ENCODE data around the gene RFXANK.
"Not testable (repeated sequence)": the region's sequence is repeated elsewhere in the genome, so short reads cannot be mapped to it uniquely, and the experiment has no call there.

RFXANK gene

GRCh38 chr19:19170053-19170872, 21.8 kb upstream of the RFXANK start, which contains the start of gene MEF2B:
Gene MEF2B (minus strand): TSS chr19:19170263. CDS start chr19:19150735, 19,528 bp downstream.
- no peak within 1 kb of the TSS for H3K4me3 ChIP-seq (ENCODE audit: control insufficient read depth, low read depth, low read length)
- TF ChIP-seq, protein P1, sequence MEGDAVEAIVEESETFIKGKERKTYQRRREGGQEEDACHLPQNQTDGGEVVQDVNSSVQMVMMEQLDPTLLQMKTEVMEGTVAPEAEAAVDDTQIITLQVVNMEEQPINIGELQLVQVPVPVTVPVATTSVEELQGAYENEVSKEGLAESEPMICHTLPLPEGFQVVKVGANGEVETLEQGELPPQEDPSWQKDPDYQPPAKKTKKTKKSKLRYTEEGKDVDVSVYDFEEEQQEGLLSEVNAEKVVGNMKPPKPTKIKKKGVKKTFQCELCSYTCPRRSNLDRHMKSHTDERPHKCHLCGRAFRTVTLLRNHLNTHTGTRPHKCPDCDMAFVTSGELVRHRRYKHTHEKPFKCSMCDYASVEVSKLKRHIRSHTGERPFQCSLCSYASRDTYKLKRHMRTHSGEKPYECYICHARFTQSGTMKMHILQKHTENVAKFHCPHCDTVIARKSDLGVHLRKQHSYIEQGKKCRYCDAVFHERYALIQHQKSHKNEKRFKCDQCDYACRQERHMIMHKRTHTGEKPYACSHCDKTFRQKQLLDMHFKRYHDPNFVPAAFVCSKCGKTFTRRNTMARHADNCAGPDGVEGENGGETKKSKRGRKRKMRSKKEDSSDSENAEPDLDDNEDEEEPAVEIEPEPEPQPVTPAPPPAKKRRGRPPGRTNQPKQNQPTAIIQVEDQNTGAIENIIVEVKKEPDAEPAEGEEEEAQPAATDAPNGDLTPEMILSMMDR (conservative IDR thresholded peaks at IDR 0.05; ENCODE audit: control insufficient read depth, insufficient read depth, low read depth, low read length), result no peak
- peak; percentile 40 for DNase-seq (ENCODE audit: low read depth)

DNA sequence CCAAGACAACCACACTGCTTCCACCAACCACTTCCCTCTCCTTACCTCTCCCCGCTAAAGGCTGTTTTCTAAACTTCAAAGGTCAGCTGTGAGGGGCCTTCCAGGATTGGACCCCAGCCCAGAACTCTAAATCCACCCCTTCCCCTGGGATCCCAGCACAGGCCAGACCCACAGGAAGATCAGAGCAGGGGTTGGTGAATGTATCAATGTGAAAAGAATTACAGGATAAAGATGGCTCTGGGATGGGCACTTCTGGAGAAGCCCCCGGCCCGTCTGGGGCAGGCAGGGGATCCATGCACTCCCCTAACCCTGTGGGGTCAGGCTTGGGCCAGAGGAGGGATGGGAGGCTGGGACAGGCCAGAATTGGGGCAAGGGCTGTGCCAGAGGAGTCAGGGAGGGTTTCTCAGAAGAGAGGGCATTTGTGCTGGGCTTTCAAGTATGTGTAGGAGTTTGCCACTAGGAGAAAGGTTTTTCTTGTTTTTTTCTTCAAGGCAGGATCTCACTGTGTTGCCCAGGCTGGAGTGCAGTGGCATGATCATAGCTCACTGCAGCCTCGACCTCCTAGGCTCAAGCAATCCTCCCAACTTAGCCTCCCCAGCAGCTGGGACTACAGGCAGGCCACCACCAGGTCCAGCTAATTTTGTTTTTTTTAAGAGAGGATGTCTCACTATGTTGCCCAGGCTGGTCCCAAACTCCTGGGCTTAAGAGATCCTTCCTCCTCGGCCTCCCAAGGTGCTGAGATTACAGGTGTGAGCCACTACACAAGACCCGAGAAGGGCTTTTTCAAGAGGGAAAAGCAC, 21.0 kb upstream of the RFXANK start:
- no peak for DNase-seq (ENCODE audit: low read depth)
- H3K4me3 ChIP-seq (ENCODE audit: control insufficient read depth, low read depth, low read length), result no peak overlapping the region
- TF ChIP-seq, protein P1 (conservative IDR thresholded peaks at IDR 0.05; ENCODE audit: control insufficient read depth, insufficient read depth, low read depth, low read length), result no peak

DNA sequence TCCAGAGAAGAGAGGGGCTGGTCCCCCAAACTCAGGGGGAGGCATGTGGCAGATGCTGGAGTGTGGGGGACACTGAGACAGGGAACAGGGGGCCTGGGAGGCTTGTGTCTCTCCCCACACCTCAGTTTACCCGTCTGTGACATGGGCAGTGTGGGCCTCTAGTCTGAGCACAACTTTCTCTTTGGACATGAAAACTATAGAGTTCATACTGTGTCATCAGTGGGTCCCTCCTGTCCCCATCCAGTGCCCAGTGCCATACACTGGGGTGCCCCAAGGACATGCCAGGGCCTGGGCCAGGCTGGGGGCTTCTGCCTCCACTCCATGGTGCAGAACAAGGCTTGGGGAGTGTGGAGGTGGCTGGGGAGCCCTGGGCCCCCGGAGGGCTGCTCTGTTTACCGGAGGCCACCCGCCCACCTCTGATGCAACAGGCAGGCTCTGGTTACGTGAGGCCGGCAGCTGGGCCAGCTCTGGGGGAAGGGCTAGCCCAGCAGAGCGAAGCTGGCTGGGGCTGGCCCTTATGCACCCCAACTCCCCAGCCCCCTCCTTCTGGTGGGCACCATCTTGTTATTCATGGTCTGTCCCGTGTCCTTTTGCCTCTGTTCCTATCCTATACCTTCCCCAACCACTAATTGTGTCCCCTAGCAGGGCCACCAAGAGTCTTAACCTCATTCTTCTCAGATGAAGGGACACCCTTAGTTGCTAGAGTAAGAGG, 20.1 kb upstream of the RFXANK start:
- DNase-seq (ENCODE audit: low read depth), result peak; percentile 42
- no peak overlapping the region for H3K4me3 ChIP-seq (ENCODE audit: control insufficient read depth, low read depth, low read length)
- TF ChIP-seq, protein P1 (conservative IDR thresholded peaks at IDR 0.05; ENCODE audit: control insufficient read depth, insufficient read depth, low read depth, low read length), result no peak

DNA sequence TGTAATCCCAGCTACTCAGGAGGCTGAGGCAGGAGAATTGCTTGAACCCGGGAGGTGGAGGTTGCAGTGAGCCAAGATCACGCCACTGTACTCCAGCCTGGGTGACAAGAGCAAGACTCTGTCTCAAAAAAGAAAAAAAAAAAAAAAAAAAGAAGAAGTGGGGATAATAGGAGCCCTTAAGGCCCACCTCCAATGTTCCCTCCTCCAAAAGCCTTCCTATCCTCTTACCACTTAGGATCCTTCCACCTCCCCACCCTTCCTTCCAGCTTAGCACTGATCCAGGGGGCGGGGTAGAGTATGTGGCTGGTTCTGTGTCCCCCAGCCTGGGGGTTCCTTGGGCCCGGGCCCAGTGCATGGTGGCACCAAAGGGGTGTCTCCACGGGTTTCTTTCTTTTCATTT, 18.8 kb upstream of the RFXANK start:
- DNase-seq (ENCODE audit: low read depth); H3K4me3 ChIP-seq (ENCODE audit: control insufficient read depth, low read depth, low read length): not testable (repeated sequence)

GRCh38 chr19:19176950-19177349, 15.1 kb upstream of the RFXANK start:
- DNase-seq (ENCODE audit: low read depth), result peak; percentile 13
- H3K4me3 ChIP-seq (ENCODE audit: control insufficient read depth, low read depth, low read length), result no peak overlapping the region
- TF ChIP-seq, protein P1 (conservative IDR thresholded peaks at IDR 0.05; ENCODE audit: control insufficient read depth, insufficient read depth, low read depth, low read length), result no peak

DNA sequence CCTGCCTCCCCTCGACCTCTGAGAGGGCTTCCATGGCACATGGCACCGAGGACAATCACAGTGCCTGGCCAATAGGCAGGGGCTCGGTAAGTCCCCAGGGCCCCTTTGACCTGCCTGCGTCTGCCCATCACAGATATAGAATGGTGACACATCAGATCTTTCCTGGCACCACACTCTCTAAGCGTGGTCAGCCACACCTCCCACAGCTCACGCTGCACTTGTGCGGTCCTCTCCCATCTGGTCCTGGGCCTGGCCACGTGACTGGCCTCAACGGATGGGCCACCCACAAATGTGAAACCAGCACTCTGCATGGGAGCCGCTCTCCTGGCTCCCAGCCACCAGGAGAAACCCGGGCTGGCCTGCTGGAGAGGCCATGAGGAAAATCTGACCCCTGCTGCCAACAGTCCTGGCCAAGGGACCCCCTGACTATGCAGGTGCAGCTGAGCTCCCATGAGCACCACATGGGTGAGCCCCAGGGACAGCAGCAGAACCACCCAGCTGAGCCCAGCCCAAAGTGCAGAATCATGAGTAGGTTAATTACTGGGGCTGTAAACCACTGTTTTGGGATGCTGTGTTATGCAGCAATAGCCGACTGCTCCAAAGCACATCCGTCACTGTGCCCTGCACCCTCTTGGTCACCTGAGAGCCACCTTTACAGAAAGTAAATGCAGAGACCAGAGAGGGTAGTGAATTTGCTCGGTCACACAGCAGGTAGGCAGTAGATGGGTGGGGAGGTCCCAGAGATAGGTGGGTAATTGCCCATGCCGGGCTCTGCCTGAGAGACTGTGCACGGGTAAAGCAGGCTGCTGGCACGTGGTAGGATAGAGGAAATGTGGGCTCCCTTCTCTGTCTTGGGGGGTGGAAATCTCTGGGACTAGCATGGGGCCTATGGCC, 12.3 kb upstream of the RFXANK start:
- H3K4me3 ChIP-seq (ENCODE audit: control insufficient read depth, low read depth, low read length), result no peak overlapping the region
- TF ChIP-seq, protein P1 (conservative IDR thresholded peaks at IDR 0.05; ENCODE audit: control insufficient read depth, insufficient read depth, low read depth, low read length), result no peak
- DNase-seq (ENCODE audit: low read depth), result peak; percentile 20
